Esophagus muscularis mucosa (tissue), 3 donors: Measurements from ENCODE around the gene TXNRD2.

ENCODE experiments used
- POLR2A ChIP-seq: fragments of 450-650 bp; IDR thresholded peaks from one replicate; pipeline ENCODE4 v1.6.1; 2017; ENCODE audit warnings: antibody characterized with exemption, moderate library complexity, mild to moderate bottlenecking, low read depth
- TF ChIP-seq, protein P1 (sequence below), 3 experiments: fragments of 200-600 bp in 2 of 3; fragments of 450-650 bp in 1 of 3; sonication (generic) in 2 of 3; IDR thresholded peaks; one replicate each; pipeline ENCODE4 v1.5.1; 2017 to 2019; ENCODE audit warnings: antibody characterized with exemption in 3 of 3, mild to moderate bottlenecking in 2 of 3, moderate library complexity in 1 of 3

DNA sequence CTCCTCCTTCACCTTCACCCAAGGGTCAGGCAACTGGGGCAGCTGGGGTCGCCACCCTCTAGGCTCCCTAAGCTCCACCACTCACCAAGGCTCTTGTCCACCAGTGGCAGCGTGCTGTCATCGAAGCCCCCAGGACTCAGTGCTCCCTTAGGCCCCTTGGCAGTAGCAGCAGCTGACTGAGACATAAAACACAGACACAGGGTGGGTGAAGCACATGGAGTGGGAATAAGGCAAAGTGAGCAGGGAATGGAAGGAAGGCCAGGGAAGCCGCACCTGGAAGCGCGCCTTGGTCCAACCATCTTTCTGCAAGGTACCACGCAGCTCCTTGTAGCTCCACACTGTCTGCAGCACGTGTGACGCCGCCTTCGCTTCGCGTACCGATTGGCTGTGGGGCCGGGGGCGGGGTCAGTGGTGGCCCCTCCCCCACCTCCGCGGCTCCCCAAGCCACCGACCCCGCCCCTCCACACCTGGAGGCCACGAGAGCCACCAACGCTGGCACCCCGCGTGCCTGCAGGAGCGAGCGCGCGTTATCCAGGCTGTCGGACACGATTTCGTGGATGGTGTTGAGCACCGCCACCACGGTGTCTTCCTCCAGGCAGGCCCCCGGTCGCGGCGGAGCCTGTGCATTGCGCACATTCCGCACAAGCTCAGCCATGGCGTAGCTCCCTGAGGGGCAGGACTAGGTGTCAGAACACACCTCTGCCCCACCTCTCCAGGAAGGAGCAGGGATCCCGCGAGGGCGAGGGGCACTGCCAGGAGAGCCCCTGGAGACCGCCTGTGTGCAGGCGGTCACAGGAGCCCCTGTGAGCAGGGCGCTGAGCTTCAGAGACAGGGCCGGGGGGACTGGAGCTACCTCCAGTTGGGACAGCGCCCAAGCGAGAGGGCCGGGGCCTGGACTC lies 31.3 kb upstream of the TXNRD2 start:
- TF ChIP-seq, protein P1, sequence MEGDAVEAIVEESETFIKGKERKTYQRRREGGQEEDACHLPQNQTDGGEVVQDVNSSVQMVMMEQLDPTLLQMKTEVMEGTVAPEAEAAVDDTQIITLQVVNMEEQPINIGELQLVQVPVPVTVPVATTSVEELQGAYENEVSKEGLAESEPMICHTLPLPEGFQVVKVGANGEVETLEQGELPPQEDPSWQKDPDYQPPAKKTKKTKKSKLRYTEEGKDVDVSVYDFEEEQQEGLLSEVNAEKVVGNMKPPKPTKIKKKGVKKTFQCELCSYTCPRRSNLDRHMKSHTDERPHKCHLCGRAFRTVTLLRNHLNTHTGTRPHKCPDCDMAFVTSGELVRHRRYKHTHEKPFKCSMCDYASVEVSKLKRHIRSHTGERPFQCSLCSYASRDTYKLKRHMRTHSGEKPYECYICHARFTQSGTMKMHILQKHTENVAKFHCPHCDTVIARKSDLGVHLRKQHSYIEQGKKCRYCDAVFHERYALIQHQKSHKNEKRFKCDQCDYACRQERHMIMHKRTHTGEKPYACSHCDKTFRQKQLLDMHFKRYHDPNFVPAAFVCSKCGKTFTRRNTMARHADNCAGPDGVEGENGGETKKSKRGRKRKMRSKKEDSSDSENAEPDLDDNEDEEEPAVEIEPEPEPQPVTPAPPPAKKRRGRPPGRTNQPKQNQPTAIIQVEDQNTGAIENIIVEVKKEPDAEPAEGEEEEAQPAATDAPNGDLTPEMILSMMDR (IDR thresholded peaks at IDR 0.05): no peak
- TF ChIP-seq POLR2A: no peak
